ENCODE measurements around the gene DOCK2.
"Not testable (repeated sequence)": the region's sequence is repeated elsewhere in the genome, so short reads cannot be mapped to it uniquely, and the experiment has no call there.

DOCK2 gene

DNA sequence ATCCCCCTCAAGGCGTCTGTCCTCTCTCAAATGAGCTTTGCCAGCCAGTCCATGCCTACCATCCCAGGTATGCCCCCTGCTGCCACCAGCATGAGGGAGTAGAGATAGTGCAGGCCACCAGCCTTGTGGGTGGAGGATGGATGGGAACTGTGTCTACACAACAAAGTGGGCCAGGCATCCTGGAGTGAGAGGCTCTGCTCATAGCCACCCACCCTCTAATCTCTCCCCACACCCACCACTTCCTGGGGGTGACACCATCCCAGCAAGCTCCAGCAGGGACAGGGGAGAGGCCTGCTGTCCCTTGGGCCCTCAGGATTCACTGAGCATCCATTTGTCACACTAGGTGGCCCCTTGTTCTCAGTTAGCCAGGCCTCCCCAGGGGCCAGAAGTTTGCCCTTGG is 443.1 kb downstream of the DOCK2 start:
- DNase-seq = no peak

DNA sequence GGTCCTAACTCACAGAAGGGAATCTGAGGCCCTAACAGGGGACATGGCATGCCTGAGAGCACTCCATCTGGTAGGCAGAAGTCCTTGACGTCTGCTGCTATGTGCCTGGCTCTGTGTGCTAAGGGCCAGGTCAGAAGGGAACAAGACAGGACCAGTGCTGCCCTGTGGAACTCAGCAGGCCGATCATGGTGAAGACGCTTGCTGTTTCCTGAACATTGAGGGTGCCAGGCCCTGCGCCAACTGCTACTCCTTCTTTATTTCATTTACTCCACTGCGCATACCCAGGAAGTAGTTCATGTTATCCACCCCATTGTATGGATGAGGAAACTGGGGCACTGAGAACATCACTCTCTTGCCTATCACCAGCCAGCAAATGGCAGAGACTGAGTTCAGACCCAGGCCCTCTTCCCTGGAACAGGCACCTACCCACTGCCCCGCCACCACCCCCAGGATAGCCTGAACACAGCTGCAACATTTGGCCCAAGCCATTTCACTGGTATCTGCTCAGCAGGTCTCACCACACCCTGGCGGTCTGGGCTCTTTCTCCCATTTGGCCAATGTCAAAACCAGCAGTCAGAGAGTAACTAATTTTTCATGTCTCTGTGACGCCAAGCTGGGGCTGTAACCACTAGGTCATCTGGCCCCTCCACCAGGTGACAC is 443.8 kb downstream of the DOCK2 start:
- no peak for DNase-seq

DNA sequence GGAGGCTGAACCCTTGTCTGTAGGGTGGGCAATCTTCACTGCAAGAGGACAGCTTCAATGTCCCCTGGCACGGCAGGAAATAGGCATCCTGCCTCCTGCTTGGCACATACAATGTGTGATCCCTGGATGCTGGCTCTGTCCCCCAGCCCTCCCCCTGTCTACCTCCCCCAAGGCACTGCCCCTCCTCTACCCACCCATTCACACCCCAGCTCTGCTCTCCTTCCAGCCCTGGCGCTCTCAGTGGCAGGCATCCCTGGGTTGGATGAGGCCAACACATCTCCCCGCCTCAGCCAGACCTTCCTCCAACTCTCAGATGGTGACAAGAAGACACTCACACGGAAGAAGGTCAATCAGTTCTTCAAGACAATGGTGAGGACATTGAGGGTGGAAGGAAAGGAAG is 444.5 kb downstream of the DOCK2 start:
- DNase-seq = no peak

DNA sequence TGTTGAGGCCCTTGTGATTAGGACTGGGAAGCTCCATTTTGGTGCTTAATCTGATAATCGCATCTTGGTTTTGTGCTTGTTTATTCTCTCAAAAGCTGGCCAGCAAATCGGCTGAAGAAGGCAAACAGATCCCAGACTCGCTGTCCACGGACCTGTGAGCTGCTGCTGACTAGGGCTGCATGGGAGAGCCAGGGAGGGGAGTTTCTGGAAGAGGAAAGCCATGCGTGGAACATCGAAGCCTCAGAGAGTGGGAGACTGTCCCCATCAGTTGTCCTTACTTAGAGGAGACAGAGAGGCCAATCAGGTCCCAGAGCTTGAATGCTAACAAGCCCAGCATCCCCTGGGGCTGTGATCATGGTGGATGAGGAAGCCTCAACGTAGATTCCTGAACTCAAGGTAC is 445.6 kb downstream of the DOCK2 start:
- no peak for DNase-seq

DNA sequence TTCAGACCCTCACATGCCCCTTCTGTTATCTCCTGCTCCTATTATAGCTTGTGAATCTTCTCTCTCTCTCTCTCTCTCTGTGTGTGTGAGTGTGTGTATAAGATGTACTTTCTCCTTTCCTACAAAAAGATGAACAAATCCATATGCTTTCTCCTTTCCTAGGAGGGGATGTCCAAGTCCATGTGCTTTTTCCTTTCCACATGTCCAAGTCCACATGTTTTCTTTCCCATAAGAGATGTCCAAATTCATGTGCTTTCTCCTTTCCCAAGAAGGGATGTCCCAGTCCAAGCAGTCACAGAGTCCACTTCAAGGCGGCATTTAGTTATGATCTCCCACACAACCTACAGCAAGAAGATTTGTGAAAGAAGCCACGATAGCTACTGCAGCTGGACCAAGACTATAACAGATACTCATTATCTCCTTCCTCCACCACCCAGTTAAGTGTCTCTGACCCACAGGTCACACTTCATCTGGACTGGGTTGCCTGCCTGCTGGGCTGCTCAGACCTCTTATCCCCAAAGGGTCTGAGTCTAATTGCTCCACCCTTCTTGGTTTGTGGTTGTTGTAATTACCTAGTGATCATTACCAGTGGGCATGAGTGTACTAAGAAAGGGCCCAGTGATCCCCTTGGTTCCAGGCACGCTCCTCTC is 450.2 kb downstream of the DOCK2 start:
- no peak for DNase-seq

DNA sequence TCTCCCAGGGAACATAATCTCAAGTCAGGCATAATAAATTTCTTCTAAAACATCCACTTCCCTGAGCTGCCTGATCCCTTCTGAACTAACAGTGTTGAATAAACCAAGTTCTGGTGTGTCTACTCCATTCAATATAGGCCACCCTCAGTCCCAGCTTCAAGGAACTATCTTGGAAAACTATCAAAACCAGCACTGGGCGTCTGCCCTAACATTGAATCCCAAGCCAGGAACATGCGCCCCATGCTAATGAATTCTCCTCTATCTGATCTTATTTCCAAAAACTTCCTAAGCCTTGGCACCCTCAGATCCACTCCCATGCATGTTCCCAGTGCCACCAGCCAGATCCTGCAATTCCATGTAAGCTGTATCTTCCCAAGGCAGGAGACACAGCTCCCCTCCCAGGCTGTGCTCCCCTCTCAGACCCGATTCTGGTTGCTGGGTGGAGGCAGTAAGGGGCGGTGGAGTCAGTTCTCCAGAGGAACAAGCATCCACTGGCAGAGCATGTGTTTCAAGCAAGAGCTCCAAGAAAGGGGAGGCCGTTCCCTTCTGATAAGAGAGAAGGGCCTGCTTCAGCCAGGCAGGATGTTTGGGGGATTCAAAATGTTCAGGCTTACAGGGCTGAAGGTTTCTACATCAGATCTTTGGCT is 455.5 kb downstream of the DOCK2 start:
- DNase-seq = no peak

DNA sequence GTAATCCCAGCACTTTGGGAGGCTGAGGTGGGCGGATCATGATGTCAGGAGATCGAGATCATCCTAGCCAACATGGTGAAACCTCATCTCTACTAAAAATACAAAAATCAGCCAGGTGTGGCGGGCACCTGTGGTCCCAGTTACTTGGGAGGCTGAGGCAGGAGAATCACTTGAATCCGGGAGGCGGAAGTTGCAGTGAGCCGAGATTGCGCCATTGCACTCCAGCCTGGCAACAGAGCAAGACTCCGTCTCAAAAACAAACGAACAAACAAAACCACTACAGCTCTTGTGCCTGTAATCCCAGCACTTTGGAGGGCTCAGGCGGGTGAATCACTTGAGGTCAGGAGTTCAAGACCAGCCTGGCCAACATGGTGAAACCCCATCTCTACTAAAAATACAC is 457.3 kb downstream of the DOCK2 start:
- DNase-seq = not testable (repeated sequence)

DNA sequence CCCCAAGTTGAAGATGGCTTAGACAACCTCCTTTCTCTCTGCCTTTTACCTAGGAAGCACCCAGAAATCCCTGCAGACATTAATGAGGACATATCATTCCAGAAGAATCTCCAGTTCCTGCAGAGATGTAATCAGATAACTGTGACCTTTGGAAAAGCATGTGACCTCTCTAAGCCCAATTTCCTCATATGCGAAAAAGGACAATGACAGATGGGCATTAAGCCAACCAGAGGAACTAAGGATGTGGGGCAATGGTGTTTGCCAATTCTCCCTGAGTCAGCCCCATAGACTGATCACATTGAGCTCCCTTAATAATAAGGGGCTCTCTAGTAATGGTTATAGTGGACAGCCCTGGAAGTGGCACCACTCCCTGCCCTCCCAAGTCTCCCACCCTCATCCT is 458.6 kb downstream of the DOCK2 start:
- DNase-seq = no peak

DNA sequence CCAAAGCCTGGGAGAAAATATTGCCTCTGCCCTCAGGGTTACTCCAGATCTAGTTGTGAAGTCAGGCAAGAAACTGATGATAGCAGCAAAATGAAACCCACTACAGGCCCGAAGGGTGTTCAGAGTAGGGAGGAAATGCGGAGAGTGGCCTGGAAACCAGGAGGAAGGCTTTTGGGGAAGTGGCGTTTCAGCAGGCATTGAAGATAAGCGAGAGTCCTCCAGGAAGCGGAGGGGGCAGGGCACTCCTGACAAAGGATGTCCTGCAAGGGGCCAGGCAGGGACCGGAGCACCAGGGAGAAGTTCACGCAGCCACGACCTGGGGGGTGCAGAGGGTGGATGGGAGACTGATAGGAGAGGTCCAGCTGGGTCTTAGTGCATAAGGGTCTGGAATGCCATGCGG is 460.9 kb downstream of the DOCK2 start:
- DNase-seq = peak in 5 of 58 donors; percentile 3 to 7 (median 5)

DNA sequence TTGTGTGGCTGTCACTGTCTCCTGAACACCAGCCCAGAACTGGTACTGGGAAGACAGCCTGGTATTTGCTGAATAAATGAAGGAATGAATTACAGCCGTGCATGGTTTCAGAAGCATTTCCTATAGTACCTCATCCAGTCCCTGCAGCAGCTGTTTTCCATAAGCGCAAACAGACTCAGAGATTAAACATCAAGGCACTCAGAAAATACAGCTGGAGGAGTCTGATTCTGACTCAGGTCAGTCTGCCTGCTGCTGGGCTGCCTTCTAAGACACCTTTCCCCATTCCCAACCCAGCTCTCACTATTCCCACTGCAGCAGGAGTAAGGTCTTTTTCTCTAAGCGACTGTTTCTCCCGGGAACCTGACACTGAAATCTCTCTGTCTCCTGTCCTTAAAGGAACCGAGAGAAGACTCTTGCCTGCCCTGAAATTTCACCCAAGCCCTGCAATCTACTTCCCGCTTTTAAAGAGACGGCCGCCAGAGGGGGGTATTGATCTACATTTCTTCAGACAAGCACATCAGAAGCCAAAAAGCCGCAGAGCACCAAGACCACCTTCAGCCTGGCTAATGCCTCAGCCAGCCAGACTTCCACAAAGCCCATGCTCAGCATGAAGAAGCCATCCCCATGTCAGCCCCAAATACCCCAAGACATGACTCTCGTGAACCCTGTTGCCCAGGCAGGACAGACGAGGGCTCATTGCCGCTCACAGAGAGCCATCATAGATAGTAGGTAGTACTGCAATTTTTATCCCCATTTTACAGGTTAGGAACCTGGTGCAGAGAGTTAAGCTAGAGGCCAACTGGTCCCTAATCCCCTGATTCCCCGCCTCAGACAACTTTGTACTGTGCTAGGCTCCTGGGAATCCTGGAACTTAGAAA is 463.2 kb downstream of the DOCK2 start:
- peak in 55 of 58 donors; percentile 2 to 86 (median 56) for DNase-seq

DNA sequence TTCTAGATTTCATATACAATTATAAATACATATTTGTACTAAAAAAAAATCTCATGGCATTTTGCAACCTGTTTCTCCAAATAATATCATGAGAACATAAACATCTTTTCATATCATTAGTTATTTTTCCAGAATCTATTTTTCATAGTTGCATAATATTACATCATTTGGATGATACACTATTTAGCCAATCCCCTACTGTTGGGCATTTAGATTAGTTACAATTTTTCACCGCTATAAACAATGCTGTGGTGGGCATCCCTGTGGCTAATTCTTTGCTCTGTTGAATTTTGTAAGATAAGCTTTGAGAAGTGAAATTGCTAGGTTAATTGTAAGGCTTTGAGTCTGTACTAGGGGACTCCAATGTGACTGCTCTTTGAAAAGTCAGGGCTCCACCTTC is 466.4 kb downstream of the DOCK2 start:
- no peak for DNase-seq

DNA sequence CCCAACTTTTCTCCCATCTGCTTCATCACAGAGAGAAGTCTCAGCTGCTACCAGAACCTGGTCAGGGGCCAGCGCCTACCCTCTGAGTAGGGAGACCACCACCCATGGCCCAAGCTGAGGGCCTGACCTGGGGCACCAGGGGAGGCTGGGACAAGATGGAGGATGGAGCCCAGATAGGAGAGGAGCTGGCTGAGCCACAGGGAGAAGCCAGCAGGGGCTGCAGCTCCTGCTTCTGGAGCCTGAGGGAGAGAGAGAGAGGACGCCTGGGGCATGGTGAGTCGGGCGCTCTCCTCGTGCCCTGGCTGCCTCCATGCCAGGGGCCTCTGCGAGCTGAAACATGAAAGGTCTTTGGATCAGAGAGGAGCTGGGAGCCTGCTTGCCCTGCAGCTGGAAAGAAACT is 467.2 kb downstream of the DOCK2 start:
- no peak for DNase-seq

DNA sequence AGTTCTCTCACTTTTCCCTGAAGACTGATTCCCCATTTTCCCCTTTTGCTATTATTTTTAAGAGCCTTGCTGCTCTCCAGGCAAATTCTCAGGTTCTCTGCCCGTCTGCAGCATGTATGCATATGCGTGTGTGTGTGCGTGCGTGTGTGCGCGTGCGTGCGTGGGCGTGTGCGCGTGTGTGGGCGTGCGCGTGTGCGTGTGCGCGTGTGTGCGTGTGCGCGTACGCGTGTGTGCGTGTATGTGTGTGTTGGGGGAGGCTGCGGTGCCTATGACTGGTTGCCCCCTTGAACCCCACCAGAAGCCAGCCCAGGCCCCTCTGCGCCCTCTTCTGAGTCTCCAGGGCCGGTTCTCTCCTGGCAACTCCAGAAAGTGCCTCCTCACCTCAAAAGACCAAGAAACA is 467.6 kb downstream of the DOCK2 start:
- no peak for DNase-seq

DNA sequence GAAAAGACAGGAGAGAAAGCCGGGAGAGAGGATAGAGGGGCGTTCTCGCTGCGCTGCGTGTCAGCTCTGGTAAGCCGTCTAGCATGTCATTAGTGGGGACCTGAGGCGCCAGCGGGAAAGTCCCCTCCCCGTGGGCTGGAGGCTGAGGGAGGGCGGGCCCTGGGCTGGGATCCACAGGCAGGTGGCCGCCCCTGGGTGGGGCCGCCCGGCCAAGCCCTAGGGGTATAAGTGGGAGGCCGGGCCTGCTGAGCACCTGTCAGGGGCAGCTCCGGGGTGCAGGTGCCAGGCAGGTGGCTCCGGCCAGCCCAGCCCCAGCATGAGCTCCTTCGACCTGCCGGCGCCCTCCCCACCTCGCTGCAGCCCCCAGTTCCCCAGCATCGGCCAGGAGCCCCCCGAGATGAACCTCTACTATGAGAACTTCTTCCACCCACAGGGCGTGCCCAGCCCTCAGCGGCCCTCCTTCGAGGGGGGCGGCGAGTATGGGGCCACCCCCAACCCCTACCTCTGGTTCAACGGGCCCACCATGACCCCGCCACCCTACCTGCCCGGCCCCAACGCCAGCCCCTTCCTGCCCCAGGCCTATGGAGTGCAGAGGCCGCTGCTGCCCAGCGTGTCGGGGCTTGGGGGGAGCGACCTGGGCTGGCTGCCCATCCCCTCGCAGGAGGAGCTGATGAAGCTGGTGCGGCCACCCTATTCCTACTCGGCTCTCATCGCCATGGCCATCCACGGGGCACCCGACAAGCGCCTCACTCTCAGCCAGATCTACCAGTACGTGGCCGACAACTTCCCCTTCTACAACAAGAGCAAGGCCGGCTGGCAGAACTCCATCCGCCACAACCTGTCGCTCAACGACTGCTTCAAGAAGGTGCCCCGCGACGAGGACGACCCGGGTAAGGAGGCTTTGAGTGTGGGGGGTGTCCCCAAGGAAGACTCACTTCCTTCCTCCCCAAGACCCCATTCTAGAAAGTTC is 468.9 kb downstream of the DOCK2 start, which contains the start of gene FOXI1:
Gene FOXI1, plus strand, starts transcription at position 256 of the 970 bp plus-strand sequence. Its CDS starts 61 bp downstream, at position 317.
- no peak for DNase-seq

DNA sequence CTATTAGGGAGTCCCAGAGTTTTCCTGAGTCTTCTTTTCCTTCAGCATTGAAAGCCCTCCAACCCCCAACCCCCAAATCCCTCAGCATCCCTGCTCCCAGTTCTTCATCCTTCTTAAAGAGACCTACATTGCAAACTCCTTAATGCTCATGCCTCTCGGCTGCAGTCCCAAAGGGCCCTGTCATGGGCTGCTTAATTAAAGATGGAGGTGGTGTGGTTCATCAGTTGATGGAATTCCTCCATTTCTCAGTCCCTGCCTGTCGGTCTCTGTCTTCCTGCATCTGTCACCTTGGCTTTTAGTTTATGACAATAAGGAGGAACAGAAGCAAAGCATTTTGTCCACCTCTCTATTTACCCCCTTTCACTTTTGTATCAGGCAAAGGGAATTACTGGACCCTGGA is 470.6 kb downstream of the DOCK2 start:
- no peak for DNase-seq

DNA sequence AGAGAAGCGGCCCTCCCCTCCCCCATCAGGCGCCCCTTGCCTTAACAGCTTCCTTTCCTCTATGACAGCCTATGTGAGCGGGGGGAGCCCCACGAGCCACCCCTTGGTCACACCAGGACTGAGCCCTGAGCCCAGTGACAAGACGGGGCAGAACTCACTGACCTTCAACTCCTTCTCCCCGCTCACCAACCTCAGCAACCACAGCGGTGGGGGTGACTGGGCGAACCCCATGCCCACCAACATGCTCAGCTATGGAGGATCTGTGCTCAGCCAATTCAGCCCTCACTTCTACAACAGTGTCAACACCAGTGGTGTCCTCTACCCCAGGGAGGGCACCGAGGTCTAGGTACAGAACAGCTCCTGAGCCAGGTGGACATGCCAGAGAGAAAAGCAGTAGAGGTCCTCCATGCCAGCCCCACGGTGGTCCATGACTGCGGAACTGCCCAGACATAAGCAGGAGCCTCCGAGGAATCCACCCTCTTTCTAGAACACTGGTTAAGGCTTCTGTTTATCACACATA is 471.3 kb downstream of the DOCK2 start:
- DNase-seq = no peak

DNA sequence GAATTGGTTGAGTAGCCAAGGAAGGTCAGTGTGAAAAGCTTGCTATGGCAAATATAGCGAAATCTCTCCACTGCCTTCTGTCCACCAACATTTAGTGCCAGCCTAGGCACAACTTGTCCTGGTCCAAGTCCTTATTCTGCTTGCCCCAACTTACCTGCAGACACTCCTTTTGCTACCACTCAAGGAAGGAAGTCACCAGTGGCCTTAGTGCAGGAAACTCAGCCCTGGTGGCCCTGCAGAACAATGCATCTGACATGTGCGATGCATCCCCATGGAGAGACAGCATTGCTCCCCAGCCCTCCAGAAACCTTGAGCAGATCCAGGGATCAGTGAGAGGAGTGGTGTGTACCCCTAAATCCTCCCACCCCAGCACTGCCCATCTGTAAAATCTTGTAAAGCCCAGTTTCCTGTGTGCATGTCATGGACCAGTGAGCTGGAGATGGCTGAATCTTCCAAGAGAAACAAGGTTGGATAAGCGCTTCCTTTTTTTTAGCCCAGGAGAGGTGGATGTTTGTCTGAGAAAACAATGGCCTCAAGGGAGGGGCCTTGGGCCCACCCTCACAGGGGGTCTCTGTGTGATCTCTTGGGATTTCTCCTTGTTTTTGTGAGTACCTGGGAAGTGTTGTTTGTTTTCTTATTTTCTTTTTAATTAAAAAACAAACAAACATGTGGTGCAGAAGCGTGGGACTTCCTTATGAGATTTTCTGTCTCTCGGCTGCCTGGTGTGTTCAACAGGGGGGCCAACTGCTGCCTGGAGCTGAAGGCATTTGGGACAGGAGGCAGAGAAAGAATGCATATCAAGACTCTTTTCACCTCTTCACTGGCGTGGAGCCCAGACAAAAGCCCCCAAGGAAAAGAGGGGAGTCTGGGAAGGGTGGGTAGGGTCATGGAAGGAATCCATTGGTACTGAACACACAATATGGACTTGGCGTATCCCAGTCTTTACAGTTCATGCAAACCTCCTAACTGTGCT is 472.3 kb downstream of the DOCK2 start:
- DNase-seq = no peak

DNA sequence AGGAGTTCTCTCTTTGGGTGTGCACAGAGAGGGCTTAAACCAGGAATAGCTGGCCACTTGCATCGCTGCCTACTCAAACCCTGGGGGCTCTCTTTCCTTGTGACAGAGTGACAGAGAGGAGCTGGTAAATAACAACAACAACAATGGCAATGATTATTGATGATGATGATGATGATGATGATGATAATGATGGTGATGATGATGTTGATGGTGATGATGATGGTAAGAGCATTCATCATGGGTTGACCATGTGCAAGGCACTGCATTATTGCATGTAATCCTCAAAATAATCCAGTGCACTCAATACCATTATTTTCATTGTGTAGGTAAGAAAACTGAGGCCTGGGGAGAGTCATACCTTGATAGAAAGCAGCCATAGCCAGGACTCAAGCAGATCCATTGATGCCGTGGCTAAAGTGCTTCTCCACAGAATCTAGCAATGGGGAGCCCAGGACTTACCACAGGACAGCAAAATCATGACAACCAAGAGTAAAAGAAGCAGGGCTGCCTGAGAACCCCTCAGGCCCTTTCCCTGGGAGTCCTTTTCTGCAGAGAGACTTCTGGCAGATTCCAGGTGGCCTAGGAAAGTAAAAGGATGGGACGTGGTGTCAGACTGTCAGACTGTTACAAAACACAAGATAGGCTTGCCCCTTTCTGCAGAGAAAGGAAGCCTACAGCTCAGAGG is 473.5 kb downstream of the DOCK2 start:
- no peak for DNase-seq

Measured in anterior cingulate cortex (tissue), 58 donors.